GM12878 (cell line): ENCODE results near the gene RGS6.

ENCODE experiments used
- CTCF ChIP-seq, 3 experiments: IDR thresholded peaks in 2 of 3; conservative IDR thresholded peaks in 1 of 3; 2 replicates each; pipeline ENCODE4 v1.5.1; 2011; ENCODE audit warnings: low read depth in 3 of 3, low read length in 3 of 3, mild to moderate bottlenecking in 3 of 3, control low read depth in 2 of 3, moderate library complexity in 2 of 3, inconsistent platforms in 1 of 3, mixed read lengths in 1 of 3; ENCODE audit not compliant: control insufficient read depth in 2 of 3, insufficient read depth in 1 of 3; ENCODE audit errors: extremely low read depth in 1 of 3
- IRF3 ChIP-seq: fragments of 450-650 bp; IDR thresholded peaks from 2 replicates; pipeline ENCODE4 v1.6.1; 2014; ENCODE audit warnings: mild to moderate bottlenecking
- USF1 ChIP-seq: IDR thresholded peaks from 2 replicates; pipeline ENCODE4 v1.6.1; 2011; ENCODE audit warnings: borderline replicate concordance, low read depth, mild to moderate bottlenecking, moderate library complexity, mixed read lengths, low read length; ENCODE audit not compliant: insufficient read depth; ENCODE audit errors: extremely low read length

- TF ChIP-seq USF1 (no peak), CTCF (IDR thresholded peaks at IDR 0.05 in 2 of 3, conservative IDR thresholded peaks at IDR 0.05 in 1 of 3; ENCODE audit: control insufficient read depth in 2 of 3, extremely low read depth in 1 of 3, insufficient read depth in 1 of 3, low read depth in 3 of 3, low read length in 3 of 3) (no peak), IRF3 (no peak)
These were observed 525.4 kb downstream of the RGS6 start for GRCh38 chr14:72457641-72458040.
